GM21515 (cell line): Measurements from ENCODE around the gene MYBPH.

Experiments
- ATAC-seq: cut with Tn5 transposase; IDR thresholded peaks from one replicate; pipeline ENCODE4 v1.9.1; 2021; ENCODE audit not compliant: unreplicated experiment

MYBPH gene

DNA sequence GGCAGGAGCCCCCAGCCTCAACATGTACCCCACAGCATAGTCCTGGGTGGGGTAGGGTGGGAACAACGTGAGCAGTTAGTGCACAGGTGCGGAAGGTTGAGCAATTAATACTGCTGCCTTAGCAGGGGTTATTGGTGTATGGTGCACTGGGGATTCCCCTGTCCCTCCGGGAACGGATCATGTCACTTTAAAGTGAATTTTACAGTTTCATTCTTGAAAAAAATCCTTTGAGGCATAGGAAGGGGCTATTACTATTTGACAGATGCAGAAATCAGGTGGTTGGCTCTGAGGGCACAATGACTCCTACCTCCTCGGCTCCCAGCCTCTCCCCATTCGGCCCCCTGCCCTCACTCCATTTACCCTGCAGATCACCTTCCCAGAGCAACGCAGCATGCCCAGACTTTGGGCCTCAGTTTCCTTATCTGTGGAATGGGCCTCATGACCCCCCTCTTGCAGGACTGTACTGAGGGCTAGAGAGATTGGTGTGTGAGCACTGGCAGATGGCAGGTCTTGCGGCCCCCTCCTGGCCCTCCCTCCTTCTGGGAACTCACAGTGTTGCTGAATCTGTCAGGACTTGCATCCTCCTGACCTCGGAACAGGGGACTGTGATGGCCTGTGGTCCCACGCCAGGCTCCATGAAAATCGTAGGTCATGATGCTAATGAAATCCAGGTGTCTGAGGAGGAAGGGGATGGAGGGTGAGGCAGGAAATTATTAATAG lies 5.1 kb upstream of the MYBPH start:
- no peak for ATAC-seq

DNA sequence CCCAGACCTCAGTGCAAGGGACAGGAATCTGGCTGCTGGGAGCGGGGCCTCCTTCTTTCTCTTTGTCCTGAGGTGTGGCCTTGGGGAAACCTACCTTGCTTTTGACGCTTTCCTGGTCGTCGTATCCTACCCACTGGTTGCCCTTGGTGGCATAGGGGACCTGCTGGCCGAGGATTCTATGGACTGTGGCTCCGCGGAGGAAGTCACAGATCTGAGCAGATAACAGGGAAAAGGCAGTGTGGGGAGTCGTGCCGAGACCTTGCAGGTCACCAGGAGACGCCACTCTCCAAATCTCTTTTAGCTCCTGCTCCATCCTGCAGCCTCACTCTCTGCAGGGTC lies 4.0 kb upstream of the MYBPH start:
- no peak for ATAC-seq

DNA sequence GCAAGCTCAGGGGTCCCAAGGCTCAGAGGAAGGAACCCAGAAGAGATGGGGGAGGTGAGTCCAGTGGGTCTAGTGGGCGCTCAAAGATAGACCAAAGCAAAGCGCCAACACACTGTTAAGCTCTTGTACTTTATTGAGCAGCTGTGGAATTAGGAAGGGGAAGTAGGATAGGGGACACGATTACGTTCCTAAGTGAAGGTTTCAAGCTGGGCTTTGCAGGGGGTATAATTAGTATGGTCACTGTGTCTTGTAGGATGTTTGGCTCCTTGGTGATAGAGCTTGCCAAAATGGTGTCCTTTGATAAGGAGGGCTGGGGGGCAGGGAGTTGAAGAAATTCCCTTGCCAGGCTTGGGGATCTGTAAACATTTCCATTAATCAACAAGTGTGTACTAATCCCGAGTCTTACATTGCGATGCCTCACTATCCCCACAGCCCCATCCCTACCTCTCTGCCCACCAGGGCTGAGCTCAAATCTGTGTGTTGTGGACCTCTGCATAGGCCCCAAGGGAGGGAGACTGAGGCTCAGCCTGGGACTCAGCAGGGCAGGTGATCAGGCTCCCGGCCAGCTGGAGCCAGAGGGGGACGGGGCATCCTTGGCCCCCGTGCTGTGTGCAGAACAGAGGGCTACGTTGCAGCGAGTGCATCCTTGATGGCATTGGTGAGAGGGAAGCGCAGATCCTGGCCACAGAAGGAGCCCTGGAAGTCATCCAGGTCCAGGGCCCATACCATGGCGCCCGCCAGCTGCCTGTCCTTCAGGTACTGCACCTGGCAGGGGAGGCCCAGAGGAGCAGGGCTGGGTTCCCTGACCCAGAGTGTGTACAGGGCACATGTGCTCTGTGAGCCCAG lies 3.4 kb upstream of the MYBPH start:
- no peak for ATAC-seq

DNA sequence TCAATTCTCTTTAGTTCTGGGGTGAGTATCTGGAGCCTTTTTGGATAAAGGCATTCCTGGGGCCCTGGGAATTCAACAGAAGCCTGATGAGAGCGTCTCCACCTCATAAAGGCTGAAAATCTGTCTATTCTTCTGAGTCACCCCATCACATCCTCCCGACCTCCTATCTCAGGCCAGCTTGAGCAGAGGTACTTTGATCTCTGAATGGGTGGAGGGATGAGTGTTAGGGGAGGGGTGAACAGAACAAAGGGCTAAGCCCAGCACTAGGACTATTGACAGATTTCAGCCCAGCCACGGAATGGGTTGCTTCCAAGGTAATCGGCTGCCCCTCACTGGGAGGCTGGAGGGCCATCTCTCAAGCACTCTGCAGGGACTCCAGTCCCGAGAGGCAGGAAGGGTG lies 2.5 kb upstream of the MYBPH start:
- no peak for ATAC-seq

DNA sequence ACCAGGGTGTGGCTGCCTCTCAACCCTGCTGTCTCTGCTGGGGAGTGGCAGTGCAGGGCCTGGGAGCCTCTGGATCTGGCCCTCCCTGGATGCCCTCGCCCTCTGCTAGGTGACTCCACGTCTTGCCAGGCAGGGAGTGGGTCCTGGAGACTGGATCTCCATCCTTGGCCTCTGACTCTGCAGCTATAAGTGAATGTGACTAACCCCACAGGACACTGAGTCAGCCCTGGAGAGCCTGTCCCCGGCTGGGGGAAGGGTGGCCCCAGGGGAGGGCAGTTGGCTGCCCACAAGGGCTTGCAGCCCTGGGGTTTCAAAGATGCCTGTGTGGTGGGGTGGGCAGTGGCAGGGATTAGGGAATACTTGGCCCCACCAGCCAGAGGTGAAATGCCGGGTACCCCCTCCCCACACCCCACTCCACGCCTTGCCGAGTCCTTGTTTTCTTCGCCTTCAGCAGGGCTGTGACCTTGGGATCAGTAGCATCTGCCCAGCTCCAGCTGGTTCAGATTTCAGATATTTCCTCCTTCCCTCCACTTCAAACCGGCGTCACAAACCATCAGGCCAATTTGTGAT lies 1.9 kb upstream of the MYBPH start:
- no peak for ATAC-seq

DNA sequence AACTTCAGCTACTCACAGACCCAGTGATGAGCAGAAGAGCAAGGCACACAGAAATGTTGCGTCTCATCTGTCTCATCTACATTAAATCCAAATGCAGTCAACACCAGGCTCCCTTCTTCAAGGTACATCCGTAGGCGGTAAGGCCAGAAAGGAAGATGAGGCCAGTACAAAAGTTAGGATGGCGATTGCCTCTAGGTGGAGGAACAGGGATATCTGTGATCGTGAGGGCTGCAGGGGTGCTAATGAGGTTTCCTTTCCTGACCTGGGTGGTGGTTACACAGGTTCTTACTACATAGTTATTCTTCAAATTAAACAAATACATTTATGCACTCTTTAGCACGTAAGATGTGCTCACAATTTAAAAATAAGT lies 1.4 kb upstream of the MYBPH start:
- no peak for ATAC-seq

DNA sequence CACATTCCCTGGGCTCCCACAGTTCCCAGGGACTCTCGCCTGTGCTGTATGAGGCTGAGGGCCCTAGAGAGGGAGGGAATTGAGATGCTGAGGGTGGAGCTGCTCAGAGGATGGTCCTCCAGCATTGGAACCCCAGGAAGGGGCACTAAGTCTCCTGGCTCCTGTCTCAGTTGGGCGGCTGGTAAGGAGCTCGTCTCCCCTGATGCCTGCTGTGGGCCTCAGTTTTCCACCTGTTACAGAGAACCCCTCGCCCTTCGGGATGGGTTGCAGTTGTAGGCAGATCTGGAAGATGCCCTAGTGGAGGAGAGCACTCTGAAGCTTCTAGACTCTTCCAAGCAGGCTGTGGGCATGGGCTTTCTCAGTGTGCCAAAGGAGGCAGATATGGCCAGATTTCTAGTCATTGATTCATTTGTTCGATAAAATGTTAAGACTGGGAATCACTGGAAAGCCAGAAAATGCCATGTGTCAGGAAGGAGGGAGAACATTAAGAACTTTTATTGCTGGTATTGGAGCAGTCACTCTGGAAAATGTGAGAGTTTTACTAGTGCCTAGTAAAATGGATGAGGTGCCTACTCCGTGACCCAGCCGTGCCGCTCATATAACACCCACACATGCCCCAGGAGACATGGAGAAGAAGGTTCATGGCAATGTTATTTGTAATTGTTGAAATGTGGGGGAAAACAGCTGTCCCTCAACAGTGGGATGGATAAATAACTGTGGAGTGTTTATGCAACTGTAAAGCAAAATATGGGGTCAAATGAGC lies 828 bp upstream of the MYBPH start:
- ATAC-seq, result no peak

DNA sequence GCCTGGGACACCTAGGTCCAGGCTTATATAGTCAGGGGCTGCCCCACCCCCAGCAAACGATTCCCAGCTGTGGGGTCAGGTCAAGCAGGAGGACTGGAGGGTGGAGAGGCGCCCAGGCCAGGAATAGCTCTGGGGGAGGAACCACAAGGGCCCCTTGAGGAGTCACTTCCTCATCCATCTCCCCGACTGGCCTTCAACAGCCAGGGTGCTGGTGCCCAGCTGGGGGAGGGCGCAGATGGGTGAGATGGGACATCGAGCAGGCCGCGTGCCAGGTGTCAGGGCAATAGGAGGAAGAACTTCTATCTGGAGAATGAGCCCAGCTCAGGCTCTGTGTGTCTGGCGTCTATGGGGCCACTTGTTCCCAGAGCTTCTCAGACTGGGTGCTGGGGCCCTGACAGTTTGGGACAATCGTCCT lies 208 bp upstream of the MYBPH start:
- ATAC-seq, result no peak

DNA sequence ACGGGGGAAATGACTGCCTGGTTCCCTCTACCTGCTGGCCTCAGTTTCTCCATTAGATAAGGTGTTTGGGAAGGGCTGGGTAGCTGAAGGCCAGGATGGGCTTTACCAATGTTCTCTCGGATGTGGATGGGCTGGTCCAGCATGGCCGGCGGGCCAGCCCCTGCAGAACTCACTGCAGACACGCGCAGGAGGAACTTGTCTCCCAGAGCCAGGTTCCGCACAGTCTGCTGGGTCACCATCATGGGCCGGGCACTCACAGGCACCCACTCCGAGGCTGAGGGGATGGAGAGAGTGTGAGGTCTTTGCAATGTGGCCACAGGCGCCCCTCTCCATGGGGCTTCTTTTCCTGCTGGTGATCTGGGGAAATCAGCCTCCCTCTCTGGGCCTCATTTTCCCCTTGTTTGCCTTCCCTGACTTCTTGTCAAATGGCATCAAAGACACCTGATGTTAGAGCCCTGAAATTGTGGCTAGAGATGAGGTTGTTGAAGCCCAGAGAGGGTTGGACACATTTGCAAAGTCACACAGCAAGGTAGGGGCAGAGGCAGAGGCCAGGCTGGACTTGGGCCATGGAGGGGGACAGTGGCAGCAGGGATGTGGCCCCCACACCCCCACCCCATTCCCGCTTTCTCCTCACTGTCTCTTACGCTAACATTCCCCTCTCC lies 1.2 kb downstream of the MYBPH start:
- no peak for ATAC-seq

DNA sequence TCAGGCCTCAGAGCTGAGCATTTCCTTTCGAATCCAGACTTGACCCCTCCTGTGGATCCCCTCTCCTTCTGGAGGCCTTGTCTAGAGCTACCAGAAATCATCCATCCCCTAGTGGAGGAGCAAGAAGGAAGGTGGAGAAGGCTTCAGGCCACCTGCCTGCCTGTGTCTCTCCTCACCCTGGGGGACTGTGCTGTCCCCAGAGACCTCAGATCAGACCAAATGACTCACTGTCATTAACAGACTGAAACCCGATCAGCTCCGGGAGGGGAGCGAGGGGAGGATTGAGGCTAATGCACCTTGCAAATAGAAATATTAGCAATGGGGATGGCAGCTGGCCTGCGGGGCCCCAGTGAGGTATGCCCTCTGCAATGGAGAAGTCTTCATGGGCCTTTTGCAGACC lies 2.1 kb downstream of the MYBPH start:
- ATAC-seq, result peak; percentile 72

DNA sequence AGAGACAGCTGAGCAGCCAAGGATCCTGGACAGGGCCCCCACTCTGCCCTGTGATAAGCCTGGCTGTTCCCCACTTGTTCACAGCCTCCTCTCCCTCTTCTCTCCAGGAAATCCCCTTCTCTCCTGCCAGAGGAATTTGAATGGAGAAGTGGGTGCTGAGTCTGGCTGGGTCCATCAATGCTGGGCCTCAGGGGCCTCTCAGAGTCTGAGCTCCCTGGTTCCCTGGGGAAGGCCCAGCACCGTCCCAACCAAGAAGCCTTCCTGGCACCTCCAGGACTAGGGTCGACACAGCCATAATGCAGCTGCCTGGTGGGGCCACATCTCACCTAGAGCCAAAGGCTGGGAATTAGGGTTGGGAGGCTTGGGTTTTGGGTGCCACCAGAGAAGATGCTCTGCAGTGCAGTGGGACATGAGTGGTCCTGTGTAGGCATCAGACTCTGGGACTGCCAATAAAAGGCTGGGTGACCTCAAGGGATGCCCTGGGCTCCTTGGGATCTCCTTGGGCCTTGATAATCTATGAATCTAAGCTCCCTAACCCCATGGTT lies 2.5 kb downstream of the MYBPH start:
- no peak for ATAC-seq

DNA sequence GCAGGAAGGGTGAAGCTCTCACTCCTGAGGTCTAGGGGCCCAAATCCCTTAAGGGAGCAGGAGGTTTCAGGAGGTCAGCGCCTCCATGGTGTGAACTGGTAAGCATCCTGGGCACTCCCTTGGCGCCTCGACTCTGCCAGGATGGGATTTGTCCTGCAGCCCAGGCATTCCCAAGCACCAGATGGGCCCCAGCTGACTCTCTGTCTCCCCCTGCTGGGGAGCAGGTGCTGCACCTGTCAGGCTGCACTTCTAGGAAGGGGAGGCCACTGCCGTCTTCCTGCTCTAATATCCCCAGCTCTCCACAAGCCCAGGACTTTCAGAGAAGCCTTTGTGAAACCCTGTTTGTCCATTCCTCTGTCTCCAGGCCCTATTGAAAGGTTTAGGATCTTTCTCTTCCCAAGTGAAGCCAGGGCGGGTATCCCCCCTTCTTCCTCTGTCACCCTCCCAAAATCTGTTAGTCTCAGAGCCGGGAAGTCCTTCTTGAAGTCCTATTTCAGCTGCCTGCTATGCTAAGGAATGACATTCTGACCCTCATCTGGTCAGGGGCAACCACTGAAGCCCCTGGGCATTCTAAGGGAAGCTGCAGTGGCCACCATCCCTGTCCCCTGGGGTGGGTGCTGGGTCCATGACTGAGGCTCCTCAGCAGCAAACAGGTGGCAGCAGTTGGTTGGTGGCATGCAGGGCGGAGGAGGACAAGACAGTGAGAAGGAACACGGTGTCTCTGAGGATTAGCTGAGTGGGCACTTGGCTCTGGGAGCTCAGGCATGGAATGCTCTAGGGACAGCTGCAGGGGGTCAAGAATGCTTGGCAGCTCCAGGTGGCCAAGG lies 3.2 kb downstream of the MYBPH start:
- ATAC-seq, result no peak

DNA sequence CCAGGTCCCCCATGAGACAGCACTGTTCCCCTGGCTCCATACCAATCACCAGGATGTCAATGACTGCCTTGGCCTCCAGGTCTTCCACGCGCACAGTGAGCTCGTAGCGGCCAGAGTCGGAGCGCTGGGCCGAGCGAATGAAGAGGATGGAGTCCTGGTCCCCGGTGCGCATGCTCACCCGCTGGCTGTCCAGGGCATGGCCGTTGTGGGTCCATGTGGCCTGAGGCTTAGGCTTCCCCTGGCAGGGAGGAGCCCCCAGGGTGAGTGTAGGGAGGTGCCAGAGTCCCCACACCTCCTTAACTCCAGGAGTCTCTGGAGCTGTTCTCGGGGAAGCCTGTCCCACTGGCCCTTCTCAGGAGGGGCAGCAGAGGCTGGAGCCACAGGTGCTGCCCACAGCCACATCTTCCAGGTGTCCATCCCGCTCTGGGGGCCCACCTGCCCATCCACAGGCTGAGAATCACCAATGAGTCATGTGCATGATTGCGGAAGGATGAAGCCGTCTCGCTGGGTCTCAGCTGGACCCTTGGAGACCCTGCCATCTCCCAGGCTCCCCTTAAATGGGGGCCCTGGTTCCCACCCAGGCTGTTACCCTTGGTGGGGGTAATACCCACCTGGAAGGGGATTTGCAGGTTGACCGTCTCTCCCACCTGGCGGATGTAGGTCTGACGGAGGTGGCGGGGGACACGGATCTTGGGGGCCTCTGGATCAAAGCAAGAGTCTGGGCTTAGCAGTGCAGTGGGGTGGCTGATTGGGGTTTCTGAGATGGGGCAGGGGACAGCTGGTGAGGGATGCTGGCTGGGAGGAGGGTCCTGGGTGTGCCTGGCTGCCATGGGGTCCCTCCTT lies 4.1 kb downstream of the MYBPH start:
- no peak for ATAC-seq

DNA sequence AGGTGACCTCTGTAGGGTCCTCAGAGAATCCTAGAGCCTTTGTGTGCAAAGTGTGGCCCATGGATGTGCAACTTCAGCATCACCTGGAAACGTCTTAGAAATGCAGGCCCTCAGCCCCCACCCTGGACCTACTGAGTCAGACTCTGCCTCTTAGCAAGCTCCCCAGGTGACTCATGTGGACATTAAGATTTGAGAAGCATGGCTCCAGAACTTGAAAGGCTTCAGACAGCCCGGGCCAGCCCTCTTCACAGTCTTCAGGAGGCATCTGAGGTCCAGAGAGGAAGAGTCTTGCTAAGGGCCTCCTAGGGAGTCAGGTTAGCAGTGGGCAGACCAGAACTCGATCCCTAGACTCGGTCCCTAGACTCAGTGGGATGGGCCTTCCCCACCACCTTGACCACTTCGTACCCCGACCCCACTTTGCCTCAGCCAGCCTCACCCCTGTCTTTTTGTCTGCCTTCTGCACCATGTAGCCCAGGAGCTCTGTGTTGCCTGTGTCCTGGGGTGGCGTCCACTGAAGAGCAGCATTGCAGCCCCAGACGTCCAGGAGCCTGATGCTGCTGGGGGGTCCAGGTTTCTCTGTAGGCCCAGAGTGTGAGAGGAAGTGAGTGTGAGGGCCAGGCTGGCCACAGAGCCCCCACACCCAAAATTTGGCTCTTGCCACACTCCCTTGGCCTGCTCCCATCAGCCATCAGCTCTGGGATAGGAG lies 4.8 kb downstream of the MYBPH start:
- no peak for ATAC-seq

DNA sequence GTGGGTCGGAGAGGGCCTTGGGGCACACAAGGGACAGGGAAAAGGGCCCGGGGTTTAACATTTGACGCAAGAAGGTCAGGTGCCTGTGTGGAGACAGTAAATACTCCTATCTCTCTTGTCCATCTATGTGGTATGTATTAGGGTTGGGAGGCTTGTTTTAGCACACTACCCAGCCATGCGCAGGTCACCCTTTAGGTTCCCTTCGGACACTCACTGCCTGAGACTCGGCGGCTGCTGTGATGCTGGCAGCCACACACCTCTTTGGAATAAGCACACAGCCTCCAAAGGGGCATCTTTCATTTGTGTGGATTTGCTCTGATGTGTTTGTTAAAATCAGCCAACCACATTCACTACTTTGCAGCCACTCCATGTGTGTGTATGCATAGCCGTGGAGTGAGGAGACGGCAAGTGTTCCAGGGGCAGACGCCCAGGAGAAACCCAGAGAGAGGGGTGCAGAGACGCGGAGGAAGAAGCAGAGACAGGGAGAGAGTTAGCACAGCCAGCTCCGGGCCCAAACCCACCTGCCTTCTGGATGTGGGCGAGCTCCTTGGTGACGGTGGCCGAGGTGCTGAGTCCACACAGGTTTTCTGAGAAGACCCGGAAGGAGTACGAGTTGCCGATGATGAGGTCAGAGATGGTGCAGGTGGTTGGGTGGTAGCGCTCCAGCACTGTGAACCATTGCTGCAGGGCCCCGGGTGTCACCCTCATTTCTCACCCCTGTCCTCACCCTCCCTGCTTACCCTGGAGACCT lies 5.7 kb downstream of the MYBPH start:
- no peak for ATAC-seq

DNA sequence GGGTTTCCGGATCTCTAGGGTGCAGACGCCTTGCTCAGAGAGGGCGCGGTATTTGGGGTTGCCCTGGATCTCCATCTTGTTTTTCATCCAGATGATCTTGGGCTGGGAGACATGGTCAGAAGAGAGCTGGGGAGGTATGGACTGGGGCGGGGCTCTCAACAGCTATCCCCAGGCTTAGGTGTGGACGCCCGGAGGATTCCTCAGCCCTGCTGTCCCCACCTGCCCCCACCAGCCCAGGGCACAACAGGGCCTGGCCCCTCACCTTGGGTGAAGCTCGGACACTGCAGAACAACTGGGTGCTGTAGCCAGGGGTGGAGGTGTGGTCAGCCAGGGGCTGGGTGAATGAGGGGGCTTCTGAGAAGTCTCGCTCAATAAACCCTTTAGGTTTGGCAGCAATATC lies 6.6 kb downstream of the MYBPH start:
- ATAC-seq, result no peak

DNA sequence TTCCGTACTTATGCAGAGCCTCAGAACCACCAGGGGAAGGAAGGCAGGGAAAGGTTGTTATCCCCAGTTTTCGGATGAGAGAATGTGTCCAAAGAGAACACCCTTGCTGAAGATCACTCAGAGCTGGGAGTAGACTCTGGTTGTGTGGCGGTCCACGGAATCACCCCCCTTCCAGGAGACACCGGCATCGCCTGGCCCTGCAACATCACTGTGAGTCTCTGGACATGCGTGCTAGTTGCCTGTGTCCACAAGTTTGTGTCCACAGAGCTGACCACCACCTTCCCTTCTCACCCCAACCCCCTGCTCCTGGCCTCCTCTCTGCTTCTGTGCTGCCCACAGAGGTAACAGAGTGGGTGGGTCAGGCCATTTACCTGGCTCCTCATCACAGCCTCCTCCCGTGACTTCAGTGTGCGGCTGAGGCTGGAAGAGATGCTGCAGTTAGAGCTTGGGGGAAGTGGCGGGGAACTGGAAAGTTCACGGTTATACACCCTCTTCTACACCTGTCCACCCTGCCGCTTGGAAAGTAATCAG lies 7.3 kb downstream of the MYBPH start:
- no peak for ATAC-seq

DNA sequence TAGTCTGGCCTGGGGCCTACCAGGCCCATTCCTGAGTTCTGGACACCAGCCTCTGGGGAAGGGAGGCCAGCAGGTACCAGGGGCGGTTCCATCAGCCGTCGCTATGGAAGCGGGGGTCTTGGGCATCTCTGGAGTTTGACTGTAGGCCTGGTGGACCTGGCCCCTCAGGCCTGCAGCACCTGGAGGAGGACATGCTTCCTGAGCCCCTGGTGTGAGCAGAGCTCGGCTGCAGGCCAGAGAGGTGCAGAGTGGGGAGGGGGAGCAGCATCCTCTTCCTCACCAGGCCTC lies 7.8 kb downstream of the MYBPH start:
- ATAC-seq, result no peak
